ENCODE data around the gene TMEM236.
A peak's percentile ranks its signal among the peaks of the same experiment; 100 is the strongest.

Gene TMEM236

DNA sequence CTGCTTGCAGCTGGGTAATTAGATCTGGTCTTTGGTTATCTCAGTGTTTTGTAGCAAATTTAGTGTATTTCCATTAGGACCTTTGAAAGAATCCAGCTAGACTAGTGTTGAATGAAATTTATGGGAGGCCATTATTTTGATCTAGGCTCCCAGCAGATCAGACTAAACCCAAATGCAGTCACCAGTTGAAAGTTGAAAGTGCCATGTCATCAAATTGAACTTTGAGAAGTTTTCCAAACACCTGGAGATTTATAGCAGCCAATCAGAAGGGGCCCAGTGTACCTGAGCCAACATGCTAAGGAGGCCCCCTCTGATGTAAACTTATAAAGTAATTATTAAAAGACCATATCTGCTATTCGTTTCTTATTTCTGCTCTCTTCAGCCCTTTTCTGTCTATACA lies 11.3 kb upstream of the TMEM236 start:
- TF ChIP-seq, protein P1, sequence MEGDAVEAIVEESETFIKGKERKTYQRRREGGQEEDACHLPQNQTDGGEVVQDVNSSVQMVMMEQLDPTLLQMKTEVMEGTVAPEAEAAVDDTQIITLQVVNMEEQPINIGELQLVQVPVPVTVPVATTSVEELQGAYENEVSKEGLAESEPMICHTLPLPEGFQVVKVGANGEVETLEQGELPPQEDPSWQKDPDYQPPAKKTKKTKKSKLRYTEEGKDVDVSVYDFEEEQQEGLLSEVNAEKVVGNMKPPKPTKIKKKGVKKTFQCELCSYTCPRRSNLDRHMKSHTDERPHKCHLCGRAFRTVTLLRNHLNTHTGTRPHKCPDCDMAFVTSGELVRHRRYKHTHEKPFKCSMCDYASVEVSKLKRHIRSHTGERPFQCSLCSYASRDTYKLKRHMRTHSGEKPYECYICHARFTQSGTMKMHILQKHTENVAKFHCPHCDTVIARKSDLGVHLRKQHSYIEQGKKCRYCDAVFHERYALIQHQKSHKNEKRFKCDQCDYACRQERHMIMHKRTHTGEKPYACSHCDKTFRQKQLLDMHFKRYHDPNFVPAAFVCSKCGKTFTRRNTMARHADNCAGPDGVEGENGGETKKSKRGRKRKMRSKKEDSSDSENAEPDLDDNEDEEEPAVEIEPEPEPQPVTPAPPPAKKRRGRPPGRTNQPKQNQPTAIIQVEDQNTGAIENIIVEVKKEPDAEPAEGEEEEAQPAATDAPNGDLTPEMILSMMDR (IDR thresholded peaks at IDR 0.05; ENCODE audit: insufficient read depth, low read depth, low read length, missing control alignments) = no peak
- DNase-seq (ENCODE audit: low read depth) = no peak
- H3K4me3 ChIP-seq (ENCODE audit: low read depth, low read length) = no peak overlapping the region

DNA sequence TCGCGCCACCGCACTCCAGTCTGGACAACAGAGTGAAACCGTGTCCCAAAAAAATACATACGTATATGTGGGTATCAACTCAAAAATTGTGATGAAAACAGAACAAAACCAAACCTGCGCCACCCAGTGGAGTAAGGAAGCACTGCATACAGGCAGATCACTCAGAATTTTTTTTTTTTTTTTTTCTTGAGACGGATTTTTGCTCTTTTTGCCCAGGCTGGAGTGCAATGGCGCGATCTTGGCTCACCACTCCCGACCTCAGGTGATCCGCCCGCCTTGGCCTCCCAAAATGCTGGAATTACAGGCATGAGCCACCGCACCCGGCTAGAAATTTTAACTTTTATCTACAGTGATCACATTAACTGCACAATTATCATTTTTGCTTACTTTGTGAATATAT lies 9.1 kb upstream of the TMEM236 start:
- peak; percentile 66 for DNase-seq (ENCODE audit: low read depth)
- TF ChIP-seq, protein P1 (IDR thresholded peaks at IDR 0.05; ENCODE audit: insufficient read depth, low read depth, low read length, missing control alignments) = peak; percentile 80
- peak overlapping the region; percentile 29 for H3K4me3 ChIP-seq (ENCODE audit: low read depth, low read length)

DNA sequence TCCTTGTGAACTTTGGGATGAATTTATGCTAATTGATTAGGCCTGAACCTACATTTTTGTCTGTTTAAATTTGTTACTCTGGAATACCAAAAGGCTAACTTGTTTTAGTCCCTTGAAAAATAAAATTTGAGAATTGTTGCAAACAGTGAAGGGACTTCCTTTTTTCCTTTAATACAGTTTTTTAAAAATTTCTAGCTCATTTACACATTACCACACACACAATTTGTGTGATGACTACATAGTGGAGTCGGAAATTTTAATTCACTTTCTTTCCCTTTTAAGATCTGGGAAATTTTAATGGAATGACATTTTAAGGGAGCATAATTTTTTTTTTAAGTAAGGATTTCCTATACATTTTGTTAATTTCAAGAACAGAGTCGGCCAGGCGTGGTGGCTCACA lies 8.6 kb upstream of the TMEM236 start:
- DNase-seq (ENCODE audit: low read depth) = no peak
- no peak overlapping the region for H3K4me3 ChIP-seq (ENCODE audit: low read depth, low read length)
- TF ChIP-seq, protein P1 (IDR thresholded peaks at IDR 0.05; ENCODE audit: insufficient read depth, low read depth, low read length, missing control alignments) = no peak

DNA sequence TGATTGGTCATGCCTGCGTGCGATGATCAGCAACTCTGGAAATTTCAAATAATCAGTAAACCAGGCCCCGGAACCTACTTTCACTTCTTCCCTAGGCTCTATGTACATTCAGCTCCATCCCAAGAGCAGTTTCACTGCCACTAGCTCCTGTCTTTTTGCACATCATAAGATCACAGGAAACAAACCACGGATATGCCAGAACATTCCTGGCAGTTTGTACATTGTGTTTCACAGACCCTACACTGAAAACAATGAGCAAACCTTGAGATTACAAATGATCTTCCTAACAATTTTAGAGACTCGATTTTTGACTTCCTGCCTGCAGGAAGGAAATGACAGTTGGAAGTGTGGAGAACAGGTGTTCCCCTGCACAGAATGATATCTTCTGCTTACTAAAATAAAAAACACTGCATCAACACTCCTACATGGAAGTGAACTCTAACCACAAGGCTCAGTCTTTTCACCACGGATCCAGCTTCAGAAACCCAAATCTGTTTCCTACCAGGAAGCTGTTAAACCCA lies 7.6 kb upstream of the TMEM236 start:
- no peak for DNase-seq (ENCODE audit: low read depth)
- TF ChIP-seq, protein P1 (IDR thresholded peaks at IDR 0.05; ENCODE audit: insufficient read depth, low read depth, low read length, missing control alignments) = no peak
- H3K4me3 ChIP-seq (ENCODE audit: low read depth, low read length) = no peak overlapping the region

DNA sequence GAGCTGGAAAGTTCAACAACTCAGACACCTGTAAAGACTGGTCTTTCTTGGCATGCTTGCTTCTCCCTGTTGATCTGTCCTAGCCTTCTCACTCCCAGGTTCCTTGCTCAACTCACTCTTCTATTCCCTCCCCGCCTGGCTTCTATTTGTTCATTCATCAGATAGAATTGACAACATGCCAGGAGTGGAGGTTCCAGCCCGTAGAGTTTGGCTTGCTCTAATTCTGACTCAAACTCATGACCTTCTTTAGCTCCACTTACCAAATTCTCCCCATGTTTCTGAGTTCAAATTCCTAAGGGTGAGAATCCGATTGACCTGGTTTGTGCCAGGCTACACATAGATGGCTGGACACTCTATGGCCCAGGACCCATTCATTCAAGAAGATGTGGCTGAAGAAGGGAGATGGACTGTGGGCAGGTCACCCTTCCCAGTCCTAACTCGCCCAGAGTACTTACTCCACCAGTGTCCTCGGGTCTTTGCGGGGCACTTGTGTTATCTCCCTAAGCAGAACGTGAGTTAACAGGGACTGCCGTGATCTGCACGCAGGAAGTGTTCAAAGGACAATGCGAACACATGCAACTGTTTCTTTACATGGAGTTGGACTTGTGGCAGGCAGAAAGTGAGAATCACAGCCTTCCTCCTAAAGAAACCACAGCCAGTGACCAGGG lies 4.0 kb upstream of the TMEM236 start:
- TF ChIP-seq, protein P1 (IDR thresholded peaks at IDR 0.05; ENCODE audit: insufficient read depth, low read depth, low read length, missing control alignments) = no peak

DNA sequence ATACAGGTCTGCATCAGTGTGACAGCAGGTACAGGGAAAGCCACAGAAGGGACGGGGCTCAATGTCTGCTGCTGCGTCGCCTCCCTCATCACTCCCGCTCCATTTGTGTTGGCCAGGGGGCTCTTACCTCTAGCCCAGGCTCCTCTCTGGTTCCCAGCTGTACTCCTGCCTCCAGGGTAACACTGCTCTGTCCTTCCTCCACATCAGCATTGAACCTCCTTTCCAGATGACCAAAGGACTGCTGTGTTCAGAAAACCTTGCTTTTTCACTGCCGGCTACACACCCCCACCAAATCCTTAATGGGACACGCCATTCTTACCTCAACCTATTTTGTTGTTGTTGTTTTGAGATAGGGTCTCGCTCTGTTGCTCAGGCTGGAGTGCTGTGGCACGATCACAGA lies 2.1 kb upstream of the TMEM236 start:
- TF ChIP-seq, protein P1 (IDR thresholded peaks at IDR 0.05; ENCODE audit: insufficient read depth, low read depth, low read length, missing control alignments) = no peak
- H3K4me3 ChIP-seq (ENCODE audit: low read depth, low read length) = no peak overlapping the region
- no peak for DNase-seq (ENCODE audit: low read depth)

More for the DNA sequence above, 4.0 kb upstream of the TMEM236 start:
- H3K4me3 ChIP-seq (ENCODE audit: low read depth, low read length) = no peak overlapping the region
- DNase-seq (ENCODE audit: low read depth) = no peak

All from GM12865 (cell line).